Skeletal muscle satellite cell (primary cell): Measurements from ENCODE around the gene MC3R. TPM values are rescaled to one million over a fixed set of nuclear protein-coding genes. Genes with fewer than 3 reads are reported as not detected.

Source experiments
- H3K27me3 ChIP-seq: 2 replicates; pipeline ENCODE4 v1.7.0; 2013; ENCODE audit warnings: low read length; ENCODE audit not compliant: control insufficient read depth, insufficient read depth
- H3K36me3 ChIP-seq: 2 replicates; pipeline ENCODE4 v1.7.0; 2013; ENCODE audit warnings: mild to moderate bottlenecking, control low read depth, low read length; ENCODE audit not compliant: insufficient read depth
- H3K4me1 ChIP-seq: 2 replicates; pipeline ENCODE4 v1.7.0; 2013; ENCODE audit warnings: low read length; ENCODE audit not compliant: control insufficient read depth, insufficient read depth
- H3K4me2 ChIP-seq: 2 replicates; pipeline ENCODE4 v1.7.0; 2013; ENCODE audit warnings: mild to moderate bottlenecking, low read length
- H3K4me3 ChIP-seq: 2 replicates; pipeline ENCODE4 v1.7.0; 2013; ENCODE audit warnings: low read length
- H3K9ac ChIP-seq: 2 replicates; pipeline ENCODE4 v1.7.0; 2013; ENCODE audit warnings: mild to moderate bottlenecking, low read depth, low read length, moderate library complexity
- H3K9me3 ChIP-seq: replicated peaks from 2 replicates; pipeline ENCODE4 v1.7.0; 2013; ENCODE audit warnings: mild to moderate bottlenecking, control low read depth, low read length
- total RNA-seq: library from RNA; depleted of rRNA; stranded (reverse); fragments of >200 nt; gene quantifications from 2 replicates; pipeline ENCODE4 v1.2.3, GENCODE V29; 2012; rRNA removed

The MC3R gene
- not detected in 2 replicates for total RNA-seq

- Histone ChIP-seq H3K9me3 (peaks cover 8% of the 10 kb centered on the region), H3K4me1 (no peaks in the 10 kb centered on the region), H3K4me2 (no peak within 1 kb of the TSS), H3K27me3 (no peaks in the 10 kb centered on the region), H3K9ac (no peak within 1 kb of the TSS), H3K4me3 (no peak within 1 kb of the TSS), H3K36me3 (no peaks in the 10 kb centered on the region)
These were observed at the start of gene MC3R for GRCh38 chr20:56247954-56248782. TSS of gene MC3R (plus strand) at chr20:56248732. CDS start at chr20:56248844, 112 bp downstream.

- Histone ChIP-seq H3K4me2 (no peak overlapping the region), H3K9ac (no peak overlapping the region), H3K9me3 (peaks cover 11% of the 10 kb centered on the region), H3K4me1 (no peaks in the 10 kb centered on the region), H3K27me3 (no peaks in the 10 kb centered on the region), H3K36me3 (no peaks in the 10 kb centered on the region), H3K4me3 (no peak overlapping the region)
These were observed 48.1 kb upstream of the MC3R start for GRCh38 chr20:56200456-56200855.

- Histone ChIP-seq H3K9me3 (peaks cover 11% of the 10 kb centered on the region), H3K27me3 (no peaks in the 10 kb centered on the region), H3K4me3 (no peak overlapping the region), H3K4me1 (no peaks in the 10 kb centered on the region), H3K9ac (no peak overlapping the region), H3K4me2 (no peak overlapping the region), H3K36me3 (no peaks in the 10 kb centered on the region)
These were observed 45.9 kb upstream of the MC3R start for GRCh38 chr20:56202493-56203077.

- Histone ChIP-seq H3K4me3 (no peak overlapping the region), H3K4me1 (no peaks in the 10 kb centered on the region), H3K4me2 (no peak overlapping the region), H3K27me3 (no peaks in the 10 kb centered on the region), H3K9me3 (peaks cover 11% of the 10 kb centered on the region), H3K36me3 (no peaks in the 10 kb centered on the region), H3K9ac (no peak overlapping the region)
These were observed 44.3 kb upstream of the MC3R start for GRCh38 chr20:56204206-56204605.

GRCh38 chr20:56205346-56205745, 43.2 kb upstream of the MC3R start:
- no peaks in the 10 kb centered on the region for H3K27me3 ChIP-seq
- no peak overlapping the region for H3K4me3 ChIP-seq
- H3K4me1 ChIP-seq = no peaks in the 10 kb centered on the region
- no peak overlapping the region for H3K4me2 ChIP-seq
- H3K9ac ChIP-seq = no peak overlapping the region
- H3K9me3 ChIP-seq = peaks cover 11% of the 10 kb centered on the region
- H3K36me3 ChIP-seq = no peaks in the 10 kb centered on the region

GRCh38 chr20:56207656-56208055, 40.9 kb upstream of the MC3R start:
- no peaks in the 10 kb centered on the region for H3K4me1 ChIP-seq
- no peak overlapping the region for H3K4me3 ChIP-seq
- no peaks in the 10 kb centered on the region for H3K36me3 ChIP-seq
- H3K9ac ChIP-seq = no peak overlapping the region
- no peak overlapping the region for H3K4me2 ChIP-seq
- peaks cover 3% of the 10 kb centered on the region for H3K9me3 ChIP-seq
- no peaks in the 10 kb centered on the region for H3K27me3 ChIP-seq

- no peak overlapping the region for H3K9ac ChIP-seq
- no peak overlapping the region for H3K4me2 ChIP-seq
- H3K9me3 ChIP-seq = peaks cover 3% of the 10 kb centered on the region
- no peaks in the 10 kb centered on the region for H3K4me1 ChIP-seq
- no peaks in the 10 kb centered on the region for H3K36me3 ChIP-seq
- no peak overlapping the region for H3K4me3 ChIP-seq
- H3K27me3 ChIP-seq = no peaks in the 10 kb centered on the region
These were observed 40.4 kb upstream of the MC3R start for GRCh38 chr20:56208121-56208520.

GRCh38 chr20:56211051-56211450, 37.5 kb upstream of the MC3R start:
- no peaks in the 10 kb centered on the region for H3K4me1 ChIP-seq
- H3K36me3 ChIP-seq = no peaks in the 10 kb centered on the region
- H3K4me2 ChIP-seq = no peak overlapping the region
- H3K9me3 ChIP-seq = peaks cover 3% of the 10 kb centered on the region
- no peak overlapping the region for H3K9ac ChIP-seq
- no peaks in the 10 kb centered on the region for H3K27me3 ChIP-seq
- H3K4me3 ChIP-seq = no peak overlapping the region

- Histone ChIP-seq H3K9ac (no peak overlapping the region), H3K4me2 (no peak overlapping the region), H3K27me3 (no peaks in the 10 kb centered on the region), H3K9me3 (peaks cover 3% of the 10 kb centered on the region), H3K36me3 (no peaks in the 10 kb centered on the region), H3K4me1 (no peaks in the 10 kb centered on the region), H3K4me3 (no peak overlapping the region)
These were observed 36.4 kb upstream of the MC3R start for GRCh38 chr20:56212091-56212490.

GRCh38 chr20:56213321-56213720, 35.2 kb upstream of the MC3R start:
- no peaks in the 10 kb centered on the region for H3K4me1 ChIP-seq
- H3K9me3 ChIP-seq = peaks cover 7% of the 10 kb centered on the region
- no peak overlapping the region for H3K4me3 ChIP-seq
- H3K9ac ChIP-seq = no peak overlapping the region
- H3K4me2 ChIP-seq = no peak overlapping the region
- H3K36me3 ChIP-seq = no peaks in the 10 kb centered on the region
- H3K27me3 ChIP-seq = no peaks in the 10 kb centered on the region

- no peak overlapping the region for H3K9ac ChIP-seq
- H3K4me2 ChIP-seq = no peak overlapping the region
These were observed 33.4 kb upstream of the MC3R start for GRCh38 chr20:56215115-56215514.

GRCh38 chr20:56217829-56218228, 30.7 kb upstream of the MC3R start:
- Histone ChIP-seq H3K4me2 (no peak overlapping the region), H3K36me3 (no peaks in the 10 kb centered on the region), H3K4me1 (no peaks in the 10 kb centered on the region), H3K9ac (no peak overlapping the region), H3K9me3 (peaks cover 13% of the 10 kb centered on the region), H3K27me3 (no peaks in the 10 kb centered on the region), H3K4me3 (no peak overlapping the region)

More at GRCh38 chr20:56215115-56215514, 33.4 kb upstream of the MC3R start:
- Histone ChIP-seq H3K36me3 (no peaks in the 10 kb centered on the region), H3K27me3 (no peaks in the 10 kb centered on the region), H3K4me3 (no peak overlapping the region), H3K9me3 (peaks cover 9% of the 10 kb centered on the region), H3K4me1 (no peaks in the 10 kb centered on the region)
